GM19035 (cell line): Measurements from ENCODE around the gene WBP1.
A peak's percentile ranks its signal among the peaks of the same experiment; 100 is the strongest.
"Not testable (repeated sequence)": the region's sequence is repeated elsewhere in the genome, so short reads cannot be mapped to it uniquely, and the experiment has no call there.

Source experiments
- ATAC-seq: cut with Tn5 transposase; IDR thresholded peaks from one replicate; pipeline ENCODE4 v1.9.1; 2021; ENCODE audit not compliant: unreplicated experiment

The WBP1 gene

DNA sequence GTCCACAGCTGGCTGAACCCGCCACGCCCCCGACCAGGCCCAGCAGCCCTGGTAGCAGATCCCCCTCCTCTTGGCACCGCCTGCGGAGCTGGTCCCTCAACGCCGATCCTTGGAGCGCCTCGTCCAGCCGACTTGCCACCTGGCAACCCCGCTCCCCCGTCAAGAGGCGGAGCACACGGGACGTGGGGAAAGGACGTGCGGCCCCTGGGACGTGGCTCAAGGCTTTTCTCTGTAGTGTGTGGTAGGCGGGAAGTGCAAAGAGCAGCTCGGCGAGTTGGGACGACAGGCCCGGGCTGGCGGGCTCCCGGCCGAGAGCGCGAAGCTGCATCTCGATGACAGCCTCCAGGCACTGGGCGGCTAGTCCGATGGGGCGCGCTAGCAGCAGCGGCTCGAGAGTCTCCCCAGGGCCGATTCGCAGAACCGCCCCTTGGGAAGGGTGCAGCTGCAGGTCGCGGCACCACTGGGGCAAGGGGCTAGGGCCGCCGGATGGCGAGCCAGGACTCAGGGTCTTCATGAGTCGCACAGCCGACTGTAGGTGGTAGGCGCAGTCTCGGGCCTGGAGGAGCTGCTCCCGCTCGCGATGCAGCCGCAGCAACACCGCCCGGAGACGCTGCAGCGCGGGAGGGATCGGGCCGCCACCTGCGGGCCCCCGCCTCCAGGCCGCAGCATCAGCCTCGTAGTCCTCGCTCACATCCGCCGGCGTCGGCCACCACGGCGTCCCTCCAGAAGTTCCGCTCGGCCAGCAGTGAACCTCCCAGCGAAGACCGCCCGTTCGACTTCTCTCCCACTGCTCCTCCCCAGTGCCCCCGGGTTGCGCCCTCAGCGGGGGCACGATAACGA, 23.9 kb downstream of the WBP1 start:
- ATAC-seq: peak; percentile 38

DNA sequence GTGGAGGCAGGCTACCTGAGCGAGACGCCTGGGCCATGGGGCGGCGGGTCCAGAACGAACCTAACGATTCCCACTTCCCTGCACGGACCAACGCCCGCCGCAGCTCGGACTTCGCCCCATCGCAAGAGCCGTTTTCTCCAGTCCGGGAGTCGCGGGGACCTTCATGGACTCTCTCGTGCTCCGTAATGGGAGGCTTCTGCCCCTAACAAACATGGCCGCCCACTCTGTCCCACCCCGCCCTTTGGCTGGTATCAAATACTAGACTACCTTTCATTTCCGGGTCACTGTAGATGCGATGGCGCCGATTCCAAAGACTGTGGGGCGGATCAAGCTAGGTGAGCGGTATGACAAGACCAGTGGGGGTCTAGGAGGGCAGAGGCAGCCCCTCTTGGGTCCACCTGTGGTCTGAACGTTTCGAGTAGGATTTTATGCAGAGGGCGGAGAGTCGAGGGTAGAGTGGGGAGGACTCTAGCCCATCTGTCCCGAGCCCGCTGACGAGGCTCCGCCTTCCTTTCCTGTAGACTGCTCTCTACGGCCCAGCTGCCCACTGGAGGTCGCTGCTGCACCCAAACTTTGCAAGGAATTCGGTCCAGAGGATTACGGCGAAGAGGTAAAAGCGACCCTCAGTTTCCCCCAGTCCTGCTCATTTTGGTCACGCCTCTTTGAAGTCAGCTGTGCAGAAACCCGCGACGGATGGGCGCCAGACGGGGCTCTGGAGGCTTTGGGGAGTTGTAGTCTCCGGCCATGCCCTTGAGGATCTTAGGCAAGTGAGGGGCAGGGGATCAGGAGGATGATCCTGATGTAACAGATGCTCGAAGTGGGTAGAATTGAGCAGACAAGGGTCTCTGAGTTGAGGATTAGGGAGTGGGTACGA, 24.8 kb downstream of the WBP1 start, which contains the start of the genes CCDC142 and TTC31:
TSS of gene CCDC142 (minus strand) at position 198 of the 874 bp plus-strand sequence. CDS start at position 37, 161 bp downstream.
TSS of gene TTC31 (plus strand) at position 281 of the 874 bp plus-strand sequence. CDS start at position 296, 15 bp downstream.
- ATAC-seq: peak; percentile 91

DNA sequence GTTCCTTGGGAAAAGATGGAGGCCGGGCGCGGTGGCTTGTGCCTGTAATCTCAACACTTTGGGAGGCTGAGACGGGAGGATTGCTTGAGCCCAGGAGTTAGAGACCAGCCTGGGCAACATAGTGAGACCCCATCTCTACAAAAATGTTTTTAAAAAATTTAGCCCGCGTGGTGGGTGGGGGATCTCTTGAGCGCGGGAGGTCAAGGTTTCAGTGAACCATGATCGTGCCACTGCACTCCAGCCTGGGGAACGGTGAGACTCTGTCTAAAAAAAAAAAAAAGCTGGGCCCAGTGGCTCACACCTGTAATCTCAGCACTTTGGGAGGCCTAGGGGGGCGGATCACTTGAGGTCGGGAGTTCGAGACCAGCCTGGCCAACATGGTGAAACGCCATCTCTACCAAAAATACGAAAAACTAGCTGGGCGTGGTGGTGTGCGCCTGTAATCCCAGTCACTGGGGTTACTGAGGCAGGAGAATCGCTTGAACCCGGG, 25.5 kb downstream of the WBP1 start:
- ATAC-seq: not testable (repeated sequence)

DNA sequence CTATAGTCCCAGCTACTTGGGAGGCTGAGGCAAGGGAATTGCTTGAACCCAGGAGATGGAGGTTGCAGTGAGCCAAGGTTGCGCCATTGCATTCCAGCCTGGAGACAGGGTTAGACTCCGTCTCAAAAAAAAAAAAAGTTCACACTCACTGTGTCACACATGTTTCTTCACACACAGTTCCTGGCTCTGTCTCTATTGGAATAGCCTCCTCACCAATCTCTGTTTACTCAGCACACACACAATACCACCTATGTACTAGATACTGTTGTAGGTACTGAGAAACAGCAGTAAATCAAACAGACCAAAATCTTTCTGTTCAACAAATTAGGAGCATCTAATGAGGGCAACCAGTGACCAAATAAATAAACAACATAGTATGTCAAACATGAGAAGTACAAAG, 27.9 kb downstream of the WBP1 start:
- ATAC-seq: no peak

DNA sequence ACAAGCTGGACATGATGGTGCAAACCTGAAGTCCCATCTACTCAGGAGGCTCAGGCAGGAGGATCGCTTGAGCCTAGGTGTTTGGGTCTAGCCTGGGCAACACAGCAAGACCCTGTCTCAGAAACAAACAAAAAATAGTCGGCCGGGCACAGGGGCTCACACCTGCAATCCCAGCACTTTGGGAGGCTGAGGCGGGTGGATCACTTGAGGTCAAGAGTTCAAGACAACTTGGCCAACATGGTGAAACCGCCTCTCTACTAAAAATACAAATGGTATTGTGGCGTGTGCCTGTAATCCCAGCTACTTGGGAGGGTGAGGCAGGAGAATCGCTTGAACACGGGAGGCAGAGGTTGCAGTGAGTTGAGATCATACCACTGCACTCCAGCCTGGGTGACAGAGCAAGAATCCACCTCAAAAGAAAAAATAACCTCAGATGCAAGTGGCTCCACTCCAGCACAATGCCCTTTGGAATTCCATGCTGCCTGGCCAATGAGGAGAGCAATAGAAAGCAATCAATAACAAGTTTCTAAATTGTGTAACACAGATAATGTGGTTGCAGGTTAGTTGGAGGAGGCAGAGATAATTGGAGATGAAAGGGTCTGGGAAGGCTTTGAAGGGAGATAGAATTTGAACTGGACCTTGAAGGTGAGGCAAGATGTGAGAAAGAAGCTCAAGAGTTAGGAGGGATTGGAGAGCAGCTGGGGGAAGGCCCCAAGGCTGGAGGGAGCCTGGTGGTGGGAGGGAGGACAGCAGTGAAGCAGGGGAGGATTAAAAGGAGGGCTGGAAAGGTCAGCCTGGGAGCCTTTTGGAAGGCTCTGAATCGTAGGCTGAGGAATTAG, 30.6 kb downstream of the WBP1 start:
- ATAC-seq: no peak

DNA sequence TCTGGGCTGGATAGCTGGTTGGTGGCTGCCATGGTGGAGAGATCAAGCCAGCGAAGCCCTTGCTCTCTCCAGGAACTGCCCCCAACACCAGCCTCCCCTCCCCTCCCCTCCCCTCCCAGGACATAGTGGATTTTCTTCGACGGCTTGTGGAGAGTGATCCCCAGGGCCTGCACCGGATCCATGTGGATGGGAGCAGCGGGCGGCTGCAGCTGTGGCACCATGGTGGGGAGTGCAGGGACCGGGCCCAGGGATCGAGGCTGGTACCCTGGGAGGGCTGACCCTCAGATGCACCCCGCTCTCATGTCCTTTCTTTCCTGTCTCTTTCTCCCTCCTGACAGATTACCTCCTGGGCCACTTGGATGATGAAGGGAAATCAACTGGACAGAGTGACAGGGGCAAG, 31.7 kb downstream of the WBP1 start:
- no peak for ATAC-seq

DNA sequence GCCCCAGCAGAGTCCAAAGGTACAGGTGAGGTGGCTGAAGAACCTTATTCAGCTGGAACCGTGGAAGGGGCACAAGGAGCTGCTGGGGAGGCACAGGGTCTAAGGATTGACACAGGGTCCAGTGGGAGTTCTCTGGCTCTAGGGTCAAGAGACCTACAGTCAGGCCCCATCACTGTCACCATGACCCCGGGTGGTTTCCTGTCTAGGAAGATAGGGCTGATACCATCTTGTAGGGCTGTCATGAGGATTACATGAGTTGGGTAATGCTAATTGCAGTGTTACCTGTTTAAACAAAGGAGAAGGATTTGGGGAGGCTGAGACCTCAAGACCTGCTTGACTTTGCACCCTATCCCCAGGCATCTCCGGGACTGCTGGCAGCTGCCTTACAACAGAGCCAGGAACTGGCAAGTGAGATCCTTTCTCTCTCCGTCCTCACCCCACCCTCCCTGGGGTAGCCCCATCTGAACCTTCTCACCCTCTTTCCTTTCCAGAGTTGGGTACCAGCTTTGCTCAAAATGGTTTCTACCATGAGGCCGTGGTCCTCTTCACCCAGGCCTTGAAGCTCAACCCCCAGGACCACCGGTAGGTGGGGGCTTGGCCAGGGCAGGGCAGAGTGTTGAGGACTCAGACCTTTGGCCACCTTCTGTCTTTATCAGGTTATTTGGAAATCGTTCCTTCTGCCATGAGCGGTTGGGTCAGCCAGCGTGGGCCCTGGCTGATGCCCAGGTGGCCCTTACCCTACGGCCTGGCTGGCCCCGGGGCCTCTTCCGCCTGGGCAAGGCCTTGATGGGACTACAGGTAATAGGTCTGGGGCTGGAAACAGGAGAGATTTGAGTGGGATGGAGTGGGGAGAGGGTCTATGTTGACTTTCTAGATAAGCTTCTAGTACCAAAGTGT, 33.7 kb downstream of the WBP1 start:
- no peak for ATAC-seq

DNA sequence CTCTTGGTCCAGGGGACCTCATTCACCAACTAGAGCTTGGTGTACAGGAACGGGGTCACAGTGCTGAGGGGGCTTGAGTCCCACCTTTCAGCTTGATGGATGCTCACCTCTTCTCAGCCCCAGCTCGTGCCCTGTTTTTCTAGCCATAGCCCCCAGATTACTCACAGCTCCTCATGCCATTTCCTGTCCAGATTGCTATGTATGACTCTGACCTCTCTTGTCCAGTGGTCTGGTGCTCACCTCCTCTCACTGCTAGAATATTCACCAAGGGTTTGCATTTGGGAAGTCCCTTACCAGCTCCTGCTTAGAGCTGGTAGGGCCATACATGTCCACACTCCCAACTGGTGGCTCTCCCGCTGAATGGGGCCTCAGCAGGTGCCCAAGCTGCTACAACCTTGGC, 35.3 kb downstream of the WBP1 start:
- ATAC-seq: no peak

DNA sequence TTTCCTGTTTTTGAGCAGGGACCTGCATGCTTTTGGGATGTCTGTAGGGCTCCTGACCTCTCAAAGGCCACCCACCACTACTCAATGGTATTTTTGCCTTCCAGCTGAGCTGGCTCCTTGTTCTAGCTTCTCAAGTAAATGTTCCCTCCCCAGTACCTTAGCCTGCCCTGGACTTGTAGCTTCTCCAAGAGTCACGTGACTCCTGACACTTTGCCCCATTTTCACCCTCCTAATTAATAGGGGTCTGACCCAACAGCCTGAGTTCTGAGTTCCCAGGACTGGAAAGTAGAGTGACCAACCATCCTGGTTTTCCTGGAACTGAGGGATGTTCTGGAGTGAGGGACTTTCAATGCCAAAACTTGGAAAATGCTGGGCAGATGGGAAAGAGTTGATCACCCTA, 37.2 kb downstream of the WBP1 start:
- no peak for ATAC-seq

DNA sequence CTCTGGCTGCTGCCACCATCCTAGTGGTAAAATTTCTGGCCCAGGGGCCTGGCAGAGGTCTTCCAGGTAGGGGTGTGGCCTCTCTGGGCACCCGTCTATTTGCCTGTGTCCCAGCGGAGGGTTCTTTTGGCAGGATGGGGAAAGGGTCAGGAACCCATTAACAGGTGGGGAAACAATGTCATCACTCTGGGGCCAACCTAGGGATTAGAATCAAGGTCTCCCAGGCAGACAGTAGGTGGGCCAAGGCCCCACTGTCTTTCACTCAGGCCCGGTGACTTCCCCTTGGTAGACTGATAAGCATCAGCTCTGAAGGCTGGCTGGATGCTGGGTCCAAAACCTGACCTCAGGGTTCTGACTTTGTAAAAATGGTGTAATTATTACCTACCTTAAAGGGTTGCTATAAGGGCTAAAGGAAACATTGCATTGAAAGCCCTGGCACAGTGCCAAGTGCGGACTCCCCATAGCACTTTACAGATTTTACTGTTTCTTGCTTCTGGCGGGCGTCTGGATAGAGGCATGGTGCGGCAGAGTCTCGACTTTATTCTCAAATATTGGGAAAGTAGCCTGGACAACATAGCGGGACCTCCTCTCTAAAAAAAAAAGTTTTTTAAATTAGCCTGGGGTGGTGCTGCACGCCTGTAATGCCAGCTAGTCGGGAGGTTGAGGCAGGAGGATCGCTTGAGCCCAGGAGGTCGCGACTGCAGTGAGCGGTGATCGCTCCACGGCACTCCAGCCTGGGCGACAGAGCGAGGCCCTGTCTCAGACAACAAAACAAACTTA, 38.9 kb downstream of the WBP1 start:
- no peak for ATAC-seq

DNA sequence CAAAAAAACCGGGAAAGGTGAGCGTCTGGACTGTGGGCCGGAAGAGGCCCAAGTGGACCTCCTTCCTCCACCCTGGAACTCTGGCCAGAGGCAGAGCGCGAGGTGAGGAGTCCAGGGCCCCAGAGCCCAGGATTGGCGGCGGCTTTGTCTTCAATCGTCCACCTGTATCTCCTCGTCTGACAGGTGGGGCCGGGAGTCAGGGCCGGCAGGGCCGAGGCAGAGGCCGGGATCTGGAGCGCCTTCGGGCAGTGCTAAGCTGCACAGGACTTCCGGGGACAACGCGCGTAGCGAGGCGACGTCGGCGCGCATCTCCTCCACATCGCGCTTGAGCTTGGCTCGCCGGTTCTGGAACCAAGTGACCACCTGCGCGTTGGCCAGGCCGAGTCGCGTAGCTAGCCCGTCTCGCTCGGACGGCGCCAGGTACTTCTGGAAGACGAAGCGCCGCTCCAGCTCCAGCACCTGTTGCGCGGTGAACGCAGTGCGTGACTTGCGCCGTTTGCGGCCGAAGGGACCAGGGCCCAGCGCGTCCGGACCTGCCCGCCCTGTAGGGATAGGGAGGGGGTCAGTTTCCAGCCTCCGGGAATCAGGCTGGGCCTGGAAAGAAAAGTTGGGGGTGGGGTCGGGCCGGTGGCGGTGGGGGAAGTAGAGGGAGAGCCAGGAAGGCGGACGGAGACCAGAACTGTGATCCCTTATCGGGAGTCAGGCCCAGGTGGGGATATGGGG, 39.7 kb downstream of the WBP1 start:
- ATAC-seq: no peak

DNA sequence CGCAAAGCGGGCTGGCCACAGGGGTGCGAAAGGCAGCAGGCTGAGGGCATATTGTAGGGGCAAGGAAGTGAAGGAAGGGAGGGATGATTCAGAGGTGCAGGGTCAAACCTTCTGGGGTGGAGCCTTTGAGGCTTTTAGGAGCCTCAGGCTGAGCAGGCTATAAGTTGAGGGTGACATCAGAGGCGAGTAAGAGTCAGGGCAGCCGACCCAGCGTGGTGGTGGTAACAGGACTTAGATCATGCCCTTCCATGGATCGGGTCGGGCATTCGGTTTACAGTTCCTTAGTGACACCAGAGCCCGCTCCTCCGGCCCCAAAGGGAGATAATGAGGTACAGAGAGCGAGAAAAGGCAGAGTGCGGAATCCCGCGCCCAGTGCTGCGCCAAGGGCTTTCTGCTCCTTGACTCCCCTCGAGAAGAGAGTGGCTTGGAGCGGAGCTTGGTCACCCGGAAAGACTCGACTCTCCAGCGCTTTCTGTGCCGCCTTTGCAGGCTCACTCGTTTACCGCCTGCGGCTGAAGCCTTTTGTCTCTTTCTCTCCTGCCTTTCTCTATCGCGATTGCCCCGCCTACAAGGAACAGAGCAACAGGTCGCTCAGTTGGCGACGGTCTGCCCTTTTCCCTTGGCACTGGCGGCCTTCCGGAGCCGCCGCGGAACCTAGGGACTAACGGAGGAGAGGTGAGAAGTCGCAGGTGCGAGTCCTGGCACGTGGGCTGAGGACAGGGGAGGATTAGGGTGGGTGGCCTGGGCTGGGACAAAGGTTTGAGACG, 40.4 kb downstream of the WBP1 start:
- no peak for ATAC-seq

DNA sequence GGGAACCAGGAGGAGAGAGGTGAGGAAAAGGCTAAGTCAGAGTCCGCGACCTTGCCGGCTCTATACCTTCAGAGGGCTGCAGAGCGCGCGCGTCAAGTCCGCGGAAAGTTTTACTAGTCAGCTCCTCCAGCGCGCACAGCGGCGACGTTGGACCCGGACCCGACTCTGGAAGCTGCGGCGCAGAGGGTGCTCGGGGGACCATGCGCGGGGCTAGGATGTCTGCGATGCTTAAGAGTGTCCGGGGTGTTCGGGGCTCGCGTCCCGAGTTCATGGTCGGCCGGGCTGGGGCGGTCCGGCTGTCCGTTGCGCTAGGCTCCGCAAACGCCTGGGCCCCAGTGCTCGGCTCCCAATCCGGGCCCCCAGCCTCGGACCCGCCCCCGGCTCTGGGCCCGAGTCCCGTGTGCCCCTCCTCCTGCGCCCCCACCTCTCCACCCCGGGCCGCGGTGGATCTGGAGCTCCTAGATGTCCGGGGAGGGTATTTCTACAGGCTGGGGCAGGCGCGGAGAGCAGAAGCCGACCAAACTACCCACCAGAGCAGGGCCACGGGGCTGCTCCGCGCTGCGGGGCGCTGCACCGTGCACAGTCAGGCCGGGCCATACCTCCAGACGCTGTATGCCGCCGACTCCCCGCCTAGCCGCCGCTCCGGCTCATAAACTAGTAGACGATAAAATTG, 41.2 kb downstream of the WBP1 start, which contains the start of gene LBX2:
TSS of gene LBX2 (minus strand) at position 337 of the 673 bp plus-strand sequence. CDS start at position 271, 66 bp downstream.
- ATAC-seq: no peak

DNA sequence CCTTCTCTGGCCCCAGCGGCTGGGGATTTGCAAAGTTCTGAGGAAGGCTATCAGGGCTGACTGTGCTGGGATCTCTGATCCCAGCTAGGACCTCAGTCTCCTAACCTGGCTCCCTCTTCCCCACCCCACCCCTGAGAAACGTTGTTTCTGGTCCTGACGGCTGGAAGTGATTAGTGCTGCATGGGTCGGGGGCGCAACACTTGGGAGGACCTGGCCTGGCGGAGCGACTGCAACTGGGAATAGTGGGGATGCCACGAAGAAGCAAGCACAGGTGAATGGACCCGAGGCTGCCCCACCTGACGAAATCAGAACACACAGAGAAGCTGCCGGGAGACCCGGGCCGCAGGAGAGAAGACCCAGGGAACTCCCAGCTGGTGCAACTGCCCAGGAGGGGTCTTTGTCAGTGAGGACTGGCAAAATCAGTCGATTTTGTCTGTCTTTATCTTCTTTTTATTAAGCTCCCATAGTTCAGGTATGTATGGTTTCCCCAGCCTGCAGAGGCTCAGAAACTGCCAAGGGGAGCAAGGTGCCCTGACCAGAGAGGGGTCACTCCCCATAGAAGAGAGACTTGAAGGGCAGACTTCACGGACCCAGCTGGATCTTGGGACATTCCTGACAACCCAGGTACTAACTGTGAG, 41.8 kb downstream of the WBP1 start:
- ATAC-seq: no peak

DNA sequence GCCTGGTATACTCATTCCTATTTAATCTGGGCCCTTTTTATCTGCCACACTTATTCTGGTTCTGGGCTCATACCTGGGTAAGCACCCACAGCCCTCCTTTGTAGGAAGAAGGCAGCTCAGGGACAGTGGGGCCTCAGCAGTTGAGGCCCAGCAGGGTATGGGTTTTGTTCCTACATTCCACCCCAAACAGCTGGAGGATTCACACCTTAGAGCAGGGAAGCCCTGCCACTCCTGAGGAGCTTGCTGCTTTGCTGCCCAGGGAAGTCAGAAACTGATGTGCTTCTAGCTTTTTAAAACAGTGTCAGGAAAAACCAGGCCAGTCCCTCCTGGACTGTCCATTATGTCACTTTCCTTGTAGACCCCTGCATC, 42.3 kb downstream of the WBP1 start:
- ATAC-seq: no peak

DNA sequence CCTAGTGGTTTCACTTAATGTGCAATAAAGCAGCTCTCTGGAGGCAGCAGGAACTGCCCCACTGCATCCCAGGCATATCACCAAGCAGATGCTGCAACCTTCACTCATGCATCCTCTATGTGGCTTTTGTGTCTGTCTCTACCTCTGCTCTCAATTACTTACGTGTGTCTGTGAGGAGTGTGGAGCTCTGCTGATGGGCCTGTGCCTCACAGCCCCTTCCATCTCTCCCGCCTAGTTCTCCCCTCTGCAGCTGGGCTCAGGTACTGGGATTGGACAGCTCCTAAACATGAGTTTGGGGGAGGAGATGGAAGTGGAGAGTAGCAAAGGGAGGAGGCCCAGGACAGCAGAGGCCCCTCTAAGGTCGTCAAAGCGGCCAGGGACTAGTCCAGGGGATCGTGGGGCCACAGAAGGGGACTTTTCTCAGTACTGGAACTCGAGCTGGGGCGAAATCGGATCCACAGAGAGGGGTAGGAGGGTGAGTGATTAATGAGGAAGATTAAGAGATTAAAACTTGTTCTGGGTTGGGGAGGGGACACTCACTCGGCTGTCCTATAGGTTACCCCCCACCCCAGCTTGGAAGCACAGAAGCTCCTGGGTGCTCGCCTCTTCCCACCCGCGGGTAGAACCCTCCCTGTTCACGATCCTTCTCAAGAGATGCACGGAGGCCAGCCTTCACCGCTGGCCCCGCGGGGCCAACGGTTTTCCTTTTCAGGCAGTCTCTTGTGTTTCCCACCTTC, 43.3 kb downstream of the WBP1 start:
- ATAC-seq: no peak
